HUES48 (cell line): Measurements from ENCODE around the gene NAP1L1.

Experiments
- H3K27ac ChIP-seq: one replicate; pipeline ENCODE4 v1.7.0; 2013; ENCODE audit warnings: low read depth, low read length, inconsistent platforms
- H3K27me3 ChIP-seq: 2 replicates; pipeline ENCODE4 v1.6.1; 2013; ENCODE audit warnings: mild to moderate bottlenecking, low read length; ENCODE audit not compliant: control insufficient read depth, insufficient read depth
- H3K36me3 ChIP-seq: 2 replicates; pipeline ENCODE4 v1.6.1; 2013; ENCODE audit warnings: low read length; ENCODE audit not compliant: control insufficient read depth, insufficient read depth
- H3K4me1 ChIP-seq: 2 replicates; pipeline ENCODE4 v1.6.1; 2013; ENCODE audit warnings: mild to moderate bottlenecking, low read length; ENCODE audit not compliant: control insufficient read depth, insufficient read depth
- H3K4me3 ChIP-seq: 2 replicates; pipeline ENCODE4 v1.5.1; 2013; ENCODE audit warnings: mild to moderate bottlenecking, low read depth, low read length
- H3K9ac ChIP-seq: 2 replicates; pipeline ENCODE4 v1.6.1; 2013; ENCODE audit warnings: mild to moderate bottlenecking, low read depth, low read length, moderate library complexity
- H3K9me3 ChIP-seq: 2 replicates; pipeline ENCODE4 v1.6.1; 2013; ENCODE audit warnings: low read length; ENCODE audit not compliant: control insufficient read depth, insufficient read depth

The NAP1L1 gene

DNA sequence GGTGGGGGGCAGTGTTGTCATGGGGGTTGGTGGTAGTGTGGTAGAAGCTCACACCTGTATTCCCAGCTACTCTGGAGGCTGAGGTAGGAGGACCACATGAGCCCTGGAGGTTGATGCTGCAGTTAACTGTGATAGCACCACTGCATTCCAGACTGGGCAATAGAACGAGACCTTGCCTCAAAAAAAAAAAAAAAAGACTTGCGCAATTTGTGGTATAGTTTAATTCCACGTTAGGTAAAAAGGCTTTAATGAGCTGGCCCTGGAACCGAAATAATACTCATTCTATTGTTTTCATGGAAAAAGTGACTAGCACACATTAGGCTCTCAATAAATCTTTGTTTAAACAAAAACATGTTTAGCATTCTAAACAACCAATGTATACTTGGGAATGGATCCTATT, 25.4 kb upstream of the NAP1L1 start:
- H3K4me3 ChIP-seq, result no peak overlapping the region
- no peaks in the 10 kb centered on the region for H3K36me3 ChIP-seq
- no peaks in the 10 kb centered on the region for H3K27me3 ChIP-seq
- no peak overlapping the region for H3K27ac ChIP-seq
- H3K9ac ChIP-seq, result no peak overlapping the region
- H3K9me3 ChIP-seq, result no peaks in the 10 kb centered on the region
- H3K4me1 ChIP-seq, result no peaks in the 10 kb centered on the region

DNA sequence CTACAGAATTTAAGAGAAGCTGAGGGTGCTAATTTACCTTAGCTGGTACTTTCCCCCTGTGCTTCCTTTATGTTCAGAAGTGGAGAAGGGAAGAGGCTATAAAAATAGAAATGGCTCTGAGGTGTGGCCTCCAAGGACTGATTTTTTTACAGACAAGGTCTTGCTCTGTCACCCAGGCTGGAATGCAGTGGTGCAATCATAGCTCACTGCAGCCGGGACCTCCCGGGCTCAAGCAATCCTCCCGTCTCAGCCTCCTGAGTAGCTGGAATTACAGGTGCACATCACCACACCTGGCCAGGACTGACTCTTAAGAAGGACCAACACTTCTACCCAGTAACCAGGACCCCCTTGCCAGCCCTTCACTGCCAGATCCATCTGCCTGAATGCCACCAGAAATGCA, 23.9 kb upstream of the NAP1L1 start:
- no peak overlapping the region for H3K9ac ChIP-seq
- no peaks in the 10 kb centered on the region for H3K36me3 ChIP-seq
- no peak overlapping the region for H3K27ac ChIP-seq
- H3K27me3 ChIP-seq, result no peaks in the 10 kb centered on the region
- no peak overlapping the region for H3K4me3 ChIP-seq
- no peaks in the 10 kb centered on the region for H3K9me3 ChIP-seq
- peaks cover 1% of the 10 kb centered on the region; the same call in 1 of the 2 replicates for H3K4me1 ChIP-seq

DNA sequence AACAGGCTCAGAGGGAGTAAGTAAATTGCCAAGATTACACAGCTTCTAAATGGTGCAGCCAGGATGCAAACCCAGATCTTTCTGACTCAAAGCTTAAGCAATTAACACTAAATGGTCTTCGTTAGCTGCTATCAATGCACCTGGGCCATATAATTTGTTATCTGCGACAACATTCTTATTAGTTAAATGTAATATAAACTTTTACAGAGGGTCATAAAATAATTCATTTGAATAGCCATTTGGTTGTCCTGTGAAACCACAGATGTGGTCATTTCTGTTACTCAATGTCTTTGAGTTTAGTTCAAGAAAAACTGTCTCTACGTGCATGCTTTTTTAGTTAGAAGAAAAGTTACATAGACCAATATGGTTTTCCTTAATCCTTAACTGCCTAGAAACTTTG, 22.1 kb upstream of the NAP1L1 start:
- no peaks in the 10 kb centered on the region for H3K9me3 ChIP-seq
- no peak overlapping the region for H3K27ac ChIP-seq
- no peaks in the 10 kb centered on the region for H3K27me3 ChIP-seq
- peaks cover 9% of the 10 kb centered on the region for H3K4me1 ChIP-seq
- H3K9ac ChIP-seq, result no peak overlapping the region
- H3K36me3 ChIP-seq, result no peaks in the 10 kb centered on the region
- no peak overlapping the region for H3K4me3 ChIP-seq

DNA sequence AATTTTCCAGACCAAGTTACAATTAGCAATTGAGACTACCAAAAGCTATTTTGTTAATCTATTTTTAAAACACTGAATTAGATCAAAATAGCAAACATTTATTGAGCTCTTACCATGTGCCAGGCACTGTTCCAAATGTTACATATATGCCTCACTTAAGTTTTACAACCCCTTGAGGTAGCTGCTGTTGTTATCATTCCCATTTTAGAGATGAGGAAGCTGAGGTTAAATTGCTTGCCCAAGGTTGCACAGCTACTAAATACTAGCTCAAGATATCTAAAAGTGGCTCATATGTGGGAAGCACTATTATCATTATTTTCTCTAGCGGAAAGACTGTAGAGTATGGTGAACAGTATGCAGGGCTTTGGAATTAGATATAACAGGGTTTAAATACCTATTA, 19.5 kb upstream of the NAP1L1 start:
- H3K27ac ChIP-seq, result no peak overlapping the region
- H3K27me3 ChIP-seq, result no peaks in the 10 kb centered on the region
- H3K4me1 ChIP-seq, result peaks cover 13% of the 10 kb centered on the region
- no peaks in the 10 kb centered on the region for H3K9me3 ChIP-seq
- H3K4me3 ChIP-seq, result no peak overlapping the region
- no peak overlapping the region for H3K9ac ChIP-seq
- H3K36me3 ChIP-seq, result no peaks in the 10 kb centered on the region

DNA sequence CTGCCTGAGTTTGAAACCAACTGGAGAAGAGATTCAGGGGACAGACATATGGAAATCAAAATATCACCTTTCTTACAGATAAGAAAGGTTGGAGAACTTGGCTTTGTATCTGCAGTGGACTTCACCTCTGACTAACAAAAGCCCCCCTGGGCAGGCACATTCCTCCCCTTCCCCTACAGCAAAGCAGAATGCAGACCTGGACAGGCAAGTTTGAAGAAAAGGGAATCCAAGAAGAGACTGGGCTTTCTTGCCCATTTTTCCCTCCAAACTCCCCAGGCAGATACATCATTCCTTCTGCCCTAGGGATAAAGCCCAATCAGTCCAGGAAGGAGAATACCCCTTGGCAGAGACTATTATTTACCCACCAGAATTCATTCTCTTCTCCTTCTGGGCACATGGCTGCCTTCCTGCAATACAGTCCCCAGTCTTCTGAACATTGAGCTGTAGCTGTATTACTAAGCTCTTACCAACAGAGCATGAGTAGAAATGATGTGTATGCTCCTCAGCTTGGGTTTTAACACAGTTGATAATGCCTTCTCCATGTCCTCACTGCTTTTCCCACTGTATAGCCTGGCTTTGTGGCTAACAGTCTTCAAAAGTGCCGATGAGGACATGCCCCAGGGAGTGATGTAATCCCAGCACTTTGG, 17.4 kb upstream of the NAP1L1 start:
- Histone ChIP-seq H3K4me3 (0 out of 2 replicates have a peak overlapping the region, but pooled peaks have one; percentile 17), H3K27me3 (no peaks in the 10 kb centered on the region), H3K9ac (no peak overlapping the region), H3K4me1 (peaks cover 13% of the 10 kb centered on the region), H3K27ac (peak overlapping the region; percentile 21), H3K9me3 (no peaks in the 10 kb centered on the region), H3K36me3 (no peaks in the 10 kb centered on the region)

DNA sequence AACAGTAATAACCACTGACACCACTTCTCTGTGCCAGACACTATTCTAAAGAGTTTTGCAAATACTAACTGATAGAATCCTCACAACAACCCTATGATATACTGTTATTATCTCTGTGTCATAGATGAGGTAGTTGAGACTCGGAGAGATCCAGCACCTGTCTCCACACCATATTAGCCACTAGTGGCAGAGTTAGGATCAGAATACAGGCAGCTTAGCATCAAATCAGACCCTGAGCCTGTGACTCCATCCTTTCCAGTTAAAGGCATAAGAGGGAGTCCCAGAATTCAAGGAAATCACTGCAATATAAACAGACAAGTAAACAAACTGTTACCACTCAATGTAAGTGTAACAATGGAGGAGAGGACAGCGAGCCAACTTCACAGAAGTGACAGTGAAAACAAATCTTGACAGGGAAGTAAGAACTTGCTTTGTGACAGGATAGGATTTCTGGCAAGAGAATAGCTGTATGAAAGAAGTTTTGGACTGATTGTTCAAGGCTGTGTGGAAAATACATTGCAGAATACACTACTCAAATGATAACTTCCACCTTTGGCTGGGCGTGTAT, 11.7 kb upstream of the NAP1L1 start:
- no peaks in the 10 kb centered on the region for H3K9me3 ChIP-seq
- no peak overlapping the region for H3K9ac ChIP-seq
- H3K4me3 ChIP-seq, result no peak overlapping the region
- no peaks in the 10 kb centered on the region for H3K27me3 ChIP-seq
- no peak overlapping the region for H3K27ac ChIP-seq
- 0 out of 2 replicates have a peak, but pooled peaks cover 2% of the 10 kb centered on the region for H3K4me1 ChIP-seq
- H3K36me3 ChIP-seq, result no peaks in the 10 kb centered on the region

DNA sequence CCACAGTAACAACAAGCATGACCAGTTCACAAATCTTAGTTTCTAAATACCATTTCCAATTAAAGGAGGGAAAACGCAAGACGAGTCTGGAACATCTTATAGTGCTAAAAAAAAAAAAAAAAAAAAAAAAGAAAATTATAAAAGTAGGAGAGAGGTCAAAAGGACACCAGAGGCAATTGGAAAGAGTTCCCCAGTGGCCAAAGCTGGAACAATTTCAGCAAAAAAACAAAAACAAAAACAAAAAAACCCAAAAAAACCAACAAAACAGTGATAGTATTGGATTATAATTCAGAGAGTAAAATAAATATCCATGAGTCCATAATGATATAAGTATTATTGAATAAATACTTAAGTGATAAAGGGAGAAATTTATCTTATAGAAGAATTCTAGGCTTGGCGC, 10.3 kb upstream of the NAP1L1 start:
- Histone ChIP-seq H3K9me3 (no peaks in the 10 kb centered on the region), H3K9ac (no peak overlapping the region), H3K27ac (no peak overlapping the region), H3K4me1 (0 out of 2 replicates have a peak, but pooled peaks cover 2% of the 10 kb centered on the region), H3K36me3 (no peaks in the 10 kb centered on the region), H3K4me3 (no peak overlapping the region), H3K27me3 (no peaks in the 10 kb centered on the region)

DNA sequence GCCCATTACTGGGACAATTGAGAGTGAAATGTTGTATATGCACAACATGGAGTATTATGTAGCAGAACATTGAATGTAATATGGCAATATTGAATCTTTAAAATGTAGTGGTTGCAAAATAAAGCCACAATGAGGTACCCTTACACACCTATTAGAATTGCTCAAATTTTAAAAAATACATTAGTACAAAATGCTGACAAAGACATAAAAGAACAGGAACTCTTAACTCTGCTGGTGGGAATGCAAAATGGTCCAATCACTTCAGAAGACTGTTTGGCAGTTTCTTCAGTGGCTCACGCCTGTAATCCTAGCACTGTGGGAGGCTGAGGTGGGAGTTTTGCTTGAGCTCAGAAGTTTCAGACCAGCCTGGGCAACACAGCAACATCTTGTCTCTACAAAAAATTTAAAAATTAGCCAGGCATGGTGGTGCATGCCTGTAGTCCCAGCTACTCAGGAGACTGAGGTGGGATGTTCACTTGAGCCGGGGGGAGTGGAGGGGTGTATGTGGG, 6.8 kb upstream of the NAP1L1 start:
- no peaks in the 10 kb centered on the region for H3K9me3 ChIP-seq

DNA sequence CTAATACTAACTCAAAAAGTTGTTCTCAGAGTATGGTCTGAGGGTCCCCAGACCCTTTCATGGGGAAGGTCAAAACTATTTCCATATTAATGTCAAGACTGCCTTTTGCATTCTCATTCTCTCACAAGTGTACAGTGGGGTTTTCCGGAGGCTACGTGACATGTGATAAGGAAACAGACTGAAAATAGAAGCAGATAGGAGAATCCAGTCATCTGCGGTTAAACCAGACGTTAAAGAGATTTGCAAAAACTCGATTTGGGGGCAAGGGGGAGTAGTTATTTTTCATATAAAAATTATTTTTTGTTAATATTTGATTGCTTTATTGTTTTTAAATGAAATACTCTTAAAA, 1.0 kb upstream of the NAP1L1 start:
- H3K27ac ChIP-seq, result no peak overlapping the region
- H3K4me1 ChIP-seq, result peaks cover 28% of the 10 kb centered on the region
- peak overlapping the region; percentile 98 for H3K4me3 ChIP-seq
- H3K27me3 ChIP-seq, result no peaks in the 10 kb centered on the region
- no peak overlapping the region for H3K9ac ChIP-seq
- peaks cover 21% of the 10 kb centered on the region for H3K36me3 ChIP-seq
- no peaks in the 10 kb centered on the region for H3K9me3 ChIP-seq

More for the DNA sequence above, 6.8 kb upstream of the NAP1L1 start:
- 0 out of 2 replicates have a peak, but pooled peaks cover 2% of the 10 kb centered on the region for H3K4me1 ChIP-seq
- no peak overlapping the region for H3K27ac ChIP-seq
- H3K4me3 ChIP-seq, result no peak overlapping the region
- H3K36me3 ChIP-seq, result no peaks in the 10 kb centered on the region
- H3K27me3 ChIP-seq, result no peaks in the 10 kb centered on the region
- no peak overlapping the region for H3K9ac ChIP-seq

DNA sequence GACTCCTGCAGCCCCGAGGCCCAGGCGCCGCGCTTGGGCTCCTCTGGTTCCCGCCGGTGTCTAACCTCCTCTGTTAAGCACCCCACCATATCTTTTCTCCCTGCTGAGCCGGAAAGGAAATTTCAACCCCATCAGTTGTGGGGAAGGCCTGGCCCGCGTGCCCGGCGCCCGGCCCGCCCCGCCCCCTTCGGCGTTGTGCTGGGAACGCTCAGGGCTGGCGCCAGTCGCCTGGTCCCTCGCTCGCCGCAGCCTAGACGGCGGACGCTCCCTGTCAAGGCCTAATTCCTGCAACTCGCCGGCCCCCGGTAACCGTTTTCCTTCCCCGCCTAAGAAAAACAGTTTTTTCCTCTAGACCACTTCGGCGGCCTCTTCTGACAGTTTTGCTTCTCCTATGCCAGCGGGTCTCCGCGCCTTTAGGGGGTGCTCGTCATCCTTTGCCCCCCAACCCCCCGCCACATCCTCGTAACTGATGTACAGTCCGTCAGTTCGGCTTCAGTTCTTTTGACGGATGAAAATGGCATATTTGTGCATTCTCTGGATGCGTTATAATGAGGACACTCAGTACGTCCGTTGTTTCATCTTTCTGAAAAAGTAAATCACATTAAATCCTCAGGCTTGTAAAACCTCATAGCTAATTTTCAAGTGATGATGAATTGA, 506 bp upstream of the NAP1L1 start:
- no peak overlapping the region for H3K9ac ChIP-seq
- peak overlapping the region; percentile 97 for H3K27ac ChIP-seq
- peaks cover 34% of the 10 kb centered on the region for H3K4me1 ChIP-seq

DNA sequence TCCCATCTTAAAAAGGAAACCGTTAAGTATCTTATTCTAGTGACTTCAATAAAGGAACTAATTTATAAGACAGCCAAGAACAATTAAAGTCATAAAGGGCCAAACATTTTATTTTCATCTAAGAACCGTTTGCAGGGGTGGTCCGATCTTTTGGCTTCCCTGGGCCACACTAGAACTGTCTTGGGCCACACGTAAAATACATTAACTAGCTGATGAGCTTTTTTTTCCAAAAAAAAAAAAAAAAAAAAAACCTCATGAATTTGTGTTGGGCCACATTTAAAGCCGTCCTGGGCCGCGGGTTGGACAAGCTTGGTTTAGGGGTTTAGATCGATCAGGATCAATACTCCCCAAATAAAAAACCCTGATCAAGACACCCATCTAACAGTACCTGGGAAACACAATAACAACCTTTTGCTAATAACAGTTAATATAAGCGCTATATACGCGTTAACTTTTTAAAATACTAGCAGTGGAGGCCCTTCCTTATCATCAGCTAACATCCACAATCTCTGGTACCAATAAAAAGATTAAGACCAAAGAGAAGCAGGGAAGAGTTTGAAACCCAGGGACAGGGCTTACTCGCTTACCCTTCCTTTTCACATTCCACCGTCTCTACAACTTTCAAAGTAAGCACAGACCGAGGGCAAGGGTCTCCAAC, 1.1 kb downstream of the NAP1L1 start:
- Histone ChIP-seq H3K27me3 (no peaks in the 10 kb centered on the region), H3K9me3 (no peaks in the 10 kb centered on the region), H3K36me3 (peaks cover 40% of the 10 kb centered on the region), H3K4me3 (peak overlapping the region; percentile 98), H3K9ac (peak overlapping the region; percentile 96), H3K4me1 (peaks cover 43% of the 10 kb centered on the region), H3K27ac (peak overlapping the region; percentile 97)

More for the DNA sequence above, 506 bp upstream of the NAP1L1 start:
- peak overlapping the region; percentile 98 for H3K4me3 ChIP-seq
- H3K9me3 ChIP-seq, result no peaks in the 10 kb centered on the region
- peaks cover 26% of the 10 kb centered on the region for H3K36me3 ChIP-seq
- no peaks in the 10 kb centered on the region for H3K27me3 ChIP-seq
